ENCODE measurements around the gene NPAT. TPM values are rescaled to one million over a fixed set of nuclear protein-coding genes. Genes with fewer than 3 reads are reported as not detected.

Gene NPAT
- polyA plus RNA-seq, 1 donor from 2014 or later, result 10.8 TPM

DNA sequence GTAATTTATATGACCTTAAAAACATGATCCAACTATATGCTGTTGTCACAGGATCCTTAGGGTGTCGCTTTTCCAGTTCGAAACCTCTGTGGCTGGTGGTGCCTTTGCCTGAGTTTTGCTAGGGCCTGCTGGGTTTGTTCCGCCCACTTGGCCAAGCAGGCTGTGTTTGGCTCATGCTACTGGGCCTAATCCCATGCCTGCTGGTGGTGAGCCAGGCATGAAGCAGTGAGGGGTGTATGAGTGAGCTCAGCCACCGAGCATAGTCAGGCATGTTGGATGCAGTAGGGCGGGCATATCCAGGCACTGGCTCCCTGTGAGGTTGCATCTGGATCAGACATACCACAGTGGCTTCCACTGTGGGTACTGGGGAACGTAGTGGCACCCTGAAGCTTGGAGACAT is 16.3 kb downstream of the NPAT start:
- no peaks in the 10 kb centered on the region for H3K9me2 ChIP-seq (ENCODE audit: insufficient read depth, low read length)
- H3F3A ChIP-seq (ENCODE audit: insufficient read depth, low read length, poor library complexity, severe bottlenecking), result no peaks in the 10 kb centered on the region
- H3K9me3 ChIP-seq (ENCODE audit: low read length), result peaks cover 6% of the 10 kb centered on the region
- H2AFZ ChIP-seq (ENCODE audit: low read depth, low read length), result no peak overlapping the region
- H3K79me2 ChIP-seq (replicated peaks; ENCODE audit: insufficient read depth, low read length), result peaks cover 8% of the 10 kb centered on the region
- TF ChIP-seq, protein P1, sequence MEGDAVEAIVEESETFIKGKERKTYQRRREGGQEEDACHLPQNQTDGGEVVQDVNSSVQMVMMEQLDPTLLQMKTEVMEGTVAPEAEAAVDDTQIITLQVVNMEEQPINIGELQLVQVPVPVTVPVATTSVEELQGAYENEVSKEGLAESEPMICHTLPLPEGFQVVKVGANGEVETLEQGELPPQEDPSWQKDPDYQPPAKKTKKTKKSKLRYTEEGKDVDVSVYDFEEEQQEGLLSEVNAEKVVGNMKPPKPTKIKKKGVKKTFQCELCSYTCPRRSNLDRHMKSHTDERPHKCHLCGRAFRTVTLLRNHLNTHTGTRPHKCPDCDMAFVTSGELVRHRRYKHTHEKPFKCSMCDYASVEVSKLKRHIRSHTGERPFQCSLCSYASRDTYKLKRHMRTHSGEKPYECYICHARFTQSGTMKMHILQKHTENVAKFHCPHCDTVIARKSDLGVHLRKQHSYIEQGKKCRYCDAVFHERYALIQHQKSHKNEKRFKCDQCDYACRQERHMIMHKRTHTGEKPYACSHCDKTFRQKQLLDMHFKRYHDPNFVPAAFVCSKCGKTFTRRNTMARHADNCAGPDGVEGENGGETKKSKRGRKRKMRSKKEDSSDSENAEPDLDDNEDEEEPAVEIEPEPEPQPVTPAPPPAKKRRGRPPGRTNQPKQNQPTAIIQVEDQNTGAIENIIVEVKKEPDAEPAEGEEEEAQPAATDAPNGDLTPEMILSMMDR (IDR thresholded peaks at IDR 0.05; ENCODE audit: poor library complexity, severe bottlenecking), result no peak
- TF ChIP-seq POLR2AphosphoS5 (IDR thresholded peaks at IDR 0.05) (no peak), EP300 (conservative IDR thresholded peaks at IDR 0.05; ENCODE audit: poor library complexity, severe bottlenecking) (no peak), MXI1 (conservative IDR thresholded peaks at IDR 0.05; ENCODE audit: poor library complexity, severe bottlenecking) (no peak), SMC3 (conservative IDR thresholded peaks at IDR 0.05; ENCODE audit: poor library complexity) (no peak), EZH2 (IDR thresholded peaks at IDR 0.05; ENCODE audit: borderline replicate concordance, insufficient read depth, low read length, poor library complexity, severe bottlenecking) (no peak), TAF1 (IDR thresholded peaks at IDR 0.05; ENCODE audit: low read depth) (no peak), RAD21 (conservative IDR thresholded peaks at IDR 0.05) (no peak)
- TF ChIP-seq, protein P2, sequence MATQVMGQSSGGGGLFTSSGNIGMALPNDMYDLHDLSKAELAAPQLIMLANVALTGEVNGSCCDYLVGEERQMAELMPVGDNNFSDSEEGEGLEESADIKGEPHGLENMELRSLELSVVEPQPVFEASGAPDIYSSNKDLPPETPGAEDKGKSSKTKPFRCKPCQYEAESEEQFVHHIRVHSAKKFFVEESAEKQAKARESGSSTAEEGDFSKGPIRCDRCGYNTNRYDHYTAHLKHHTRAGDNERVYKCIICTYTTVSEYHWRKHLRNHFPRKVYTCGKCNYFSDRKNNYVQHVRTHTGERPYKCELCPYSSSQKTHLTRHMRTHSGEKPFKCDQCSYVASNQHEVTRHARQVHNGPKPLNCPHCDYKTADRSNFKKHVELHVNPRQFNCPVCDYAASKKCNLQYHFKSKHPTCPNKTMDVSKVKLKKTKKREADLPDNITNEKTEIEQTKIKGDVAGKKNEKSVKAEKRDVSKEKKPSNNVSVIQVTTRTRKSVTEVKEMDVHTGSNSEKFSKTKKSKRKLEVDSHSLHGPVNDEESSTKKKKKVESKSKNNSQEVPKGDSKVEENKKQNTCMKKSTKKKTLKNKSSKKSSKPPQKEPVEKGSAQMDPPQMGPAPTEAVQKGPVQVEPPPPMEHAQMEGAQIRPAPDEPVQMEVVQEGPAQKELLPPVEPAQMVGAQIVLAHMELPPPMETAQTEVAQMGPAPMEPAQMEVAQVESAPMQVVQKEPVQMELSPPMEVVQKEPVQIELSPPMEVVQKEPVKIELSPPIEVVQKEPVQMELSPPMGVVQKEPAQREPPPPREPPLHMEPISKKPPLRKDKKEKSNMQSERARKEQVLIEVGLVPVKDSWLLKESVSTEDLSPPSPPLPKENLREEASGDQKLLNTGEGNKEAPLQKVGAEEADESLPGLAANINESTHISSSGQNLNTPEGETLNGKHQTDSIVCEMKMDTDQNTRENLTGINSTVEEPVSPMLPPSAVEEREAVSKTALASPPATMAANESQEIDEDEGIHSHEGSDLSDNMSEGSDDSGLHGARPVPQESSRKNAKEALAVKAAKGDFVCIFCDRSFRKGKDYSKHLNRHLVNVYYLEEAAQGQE (IDR thresholded peaks at IDR 0.05; ENCODE audit: borderline replicate concordance), result no peak
- H3K9ac ChIP-seq (ENCODE audit: low read length), result no peak overlapping the region
- no peak overlapping the region for H3K4me2 ChIP-seq (ENCODE audit: low read length)
- H3K36me3 ChIP-seq (ENCODE audit: insufficient read depth, low read length), result peaks cover 14% of the 10 kb centered on the region
- no peaks in the 10 kb centered on the region for H4K20me1 ChIP-seq (ENCODE audit: insufficient read depth)
- H3K4me3 ChIP-seq (ENCODE audit: low read length), result no peak overlapping the region
- no peaks in the 10 kb centered on the region for H3K27me3 ChIP-seq (ENCODE audit: insufficient read depth, low read depth, low read length)
- no peak overlapping the region for H3K27ac ChIP-seq (ENCODE audit: low read length)

DNA sequence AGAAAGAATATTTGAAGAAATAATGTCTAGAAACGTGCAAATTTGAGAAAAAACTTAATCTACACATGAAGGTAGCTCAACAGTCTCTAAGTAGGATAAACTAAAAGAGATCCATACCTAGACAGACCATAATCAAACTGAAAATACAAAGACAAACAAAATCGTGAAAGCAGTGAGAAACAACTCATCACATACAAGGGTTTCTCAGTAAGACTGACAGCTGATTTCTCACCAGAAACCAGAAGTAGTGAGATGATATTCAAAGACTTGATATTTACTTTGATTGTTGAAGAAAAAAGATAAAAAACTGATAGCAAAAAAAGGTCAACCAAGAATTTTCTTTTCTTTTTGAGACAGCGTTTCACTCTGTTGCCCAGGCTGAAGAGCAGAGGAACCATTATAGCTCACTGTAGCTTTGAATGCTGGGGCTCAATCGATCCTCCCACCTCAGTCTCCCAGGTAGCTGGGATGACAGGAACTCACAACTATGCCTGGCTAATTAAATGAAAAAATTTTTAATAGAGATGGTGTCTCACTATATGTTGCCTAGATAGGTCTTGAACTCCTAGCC is 17.4 kb downstream of the NPAT start:
- H3K4me2 ChIP-seq (ENCODE audit: low read length), result no peak overlapping the region
- no peaks in the 10 kb centered on the region for H3K27me3 ChIP-seq (ENCODE audit: insufficient read depth, low read depth, low read length)
- peaks cover 2% of the 10 kb centered on the region for H3K79me2 ChIP-seq (replicated peaks; ENCODE audit: insufficient read depth, low read length)
- peaks cover 6% of the 10 kb centered on the region for H3K9me3 ChIP-seq (ENCODE audit: low read length)
- H3K4me3 ChIP-seq (ENCODE audit: low read length), result no peak overlapping the region
- H4K20me1 ChIP-seq (ENCODE audit: insufficient read depth), result no peaks in the 10 kb centered on the region
- H2AFZ ChIP-seq (ENCODE audit: low read depth, low read length), result no peak overlapping the region
- no peak overlapping the region for H3K27ac ChIP-seq (ENCODE audit: low read length)
- no peaks in the 10 kb centered on the region for H3K9me2 ChIP-seq (ENCODE audit: insufficient read depth, low read length)
- no peaks in the 10 kb centered on the region for H3F3A ChIP-seq (ENCODE audit: insufficient read depth, low read length, poor library complexity, severe bottlenecking)
- peaks cover 14% of the 10 kb centered on the region for H3K36me3 ChIP-seq (ENCODE audit: insufficient read depth, low read length)
- TF ChIP-seq, protein P1 (IDR thresholded peaks at IDR 0.05; ENCODE audit: poor library complexity, severe bottlenecking), result no peak
- no peak for TF ChIP-seq MXI1 (conservative IDR thresholded peaks at IDR 0.05; ENCODE audit: poor library complexity, severe bottlenecking)
- no peak for TF ChIP-seq TAF1 (IDR thresholded peaks at IDR 0.05; ENCODE audit: low read depth)
- TF ChIP-seq RAD21 (conservative IDR thresholded peaks at IDR 0.05), result no peak
- TF ChIP-seq POLR2AphosphoS5 (IDR thresholded peaks at IDR 0.05), result no peak
- TF ChIP-seq, protein P2 (IDR thresholded peaks at IDR 0.05; ENCODE audit: borderline replicate concordance), result no peak
- no peak for TF ChIP-seq EZH2 (IDR thresholded peaks at IDR 0.05; ENCODE audit: borderline replicate concordance, insufficient read depth, low read length, poor library complexity, severe bottlenecking)
- no peak for TF ChIP-seq EP300 (conservative IDR thresholded peaks at IDR 0.05; ENCODE audit: poor library complexity, severe bottlenecking)
- H3K9ac ChIP-seq (ENCODE audit: low read length), result no peak overlapping the region
